B cell (primary cell): ENCODE measurements around the gene SH3RF3.

Source experiments
- EZH2 ChIP-seq: IDR thresholded peaks from 2 replicates; pipeline ENCODE4 v1.6.1; 2012; ENCODE audit warnings: borderline replicate concordance, low read depth, mild to moderate bottlenecking, moderate library complexity, low read length; ENCODE audit not compliant: insufficient read depth, poor library complexity, severe bottlenecking
- TF ChIP-seq, protein P1 (sequence below): fragments of 200-600 bp; IDR thresholded peaks from one replicate; pipeline ENCODE4 v1.8.0; 2022; ENCODE audit warnings: antibody characterized with exemption, mild to moderate bottlenecking

DNA sequence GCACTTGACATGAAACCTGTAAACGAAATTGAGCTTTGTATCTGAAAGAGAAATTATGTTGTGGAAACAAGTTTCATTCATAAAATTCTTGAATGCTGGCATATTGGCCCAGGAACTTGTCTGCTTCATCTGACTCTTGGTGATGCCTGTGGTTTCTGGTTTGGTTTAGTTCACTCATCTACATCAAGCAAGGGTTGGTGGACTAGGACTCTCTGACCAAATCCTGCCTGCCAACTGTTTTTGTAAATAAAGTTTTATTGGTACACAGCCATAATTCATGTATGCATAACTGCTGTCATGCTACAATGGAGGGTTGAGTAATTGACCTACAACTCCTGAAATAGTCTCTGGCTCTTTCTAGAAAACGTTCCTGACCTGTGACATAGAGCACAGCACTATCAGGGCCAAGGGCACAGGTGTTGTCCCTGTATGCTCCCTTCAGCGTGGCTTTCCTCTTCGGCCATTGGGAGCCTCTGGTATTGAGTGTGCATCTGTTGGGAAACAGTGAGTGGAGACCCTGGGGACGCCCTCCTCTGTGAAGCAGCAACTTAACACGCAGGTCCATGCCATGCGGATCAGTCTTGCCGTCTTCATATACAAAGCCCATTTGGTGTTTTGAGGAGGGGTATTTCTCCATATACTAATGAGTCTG, 226.3 kb downstream of the SH3RF3 start:
- TF ChIP-seq, protein P1, sequence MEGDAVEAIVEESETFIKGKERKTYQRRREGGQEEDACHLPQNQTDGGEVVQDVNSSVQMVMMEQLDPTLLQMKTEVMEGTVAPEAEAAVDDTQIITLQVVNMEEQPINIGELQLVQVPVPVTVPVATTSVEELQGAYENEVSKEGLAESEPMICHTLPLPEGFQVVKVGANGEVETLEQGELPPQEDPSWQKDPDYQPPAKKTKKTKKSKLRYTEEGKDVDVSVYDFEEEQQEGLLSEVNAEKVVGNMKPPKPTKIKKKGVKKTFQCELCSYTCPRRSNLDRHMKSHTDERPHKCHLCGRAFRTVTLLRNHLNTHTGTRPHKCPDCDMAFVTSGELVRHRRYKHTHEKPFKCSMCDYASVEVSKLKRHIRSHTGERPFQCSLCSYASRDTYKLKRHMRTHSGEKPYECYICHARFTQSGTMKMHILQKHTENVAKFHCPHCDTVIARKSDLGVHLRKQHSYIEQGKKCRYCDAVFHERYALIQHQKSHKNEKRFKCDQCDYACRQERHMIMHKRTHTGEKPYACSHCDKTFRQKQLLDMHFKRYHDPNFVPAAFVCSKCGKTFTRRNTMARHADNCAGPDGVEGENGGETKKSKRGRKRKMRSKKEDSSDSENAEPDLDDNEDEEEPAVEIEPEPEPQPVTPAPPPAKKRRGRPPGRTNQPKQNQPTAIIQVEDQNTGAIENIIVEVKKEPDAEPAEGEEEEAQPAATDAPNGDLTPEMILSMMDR: no peak
- no peak for TF ChIP-seq EZH2
